ENCODE measurements around the gene METTL6.
"Not testable (repeated sequence)": the region's sequence is repeated elsewhere in the genome, so short reads cannot be mapped to it uniquely, and the experiment has no call there.

Gene METTL6

GRCh38 chr3:15375461-15376000 is 51.8 kb downstream of the METTL6 start:
- DNase-seq (ENCODE audit: low read depth in 2 of 2, low spot score in 1 of 2), result no peak

DNA sequence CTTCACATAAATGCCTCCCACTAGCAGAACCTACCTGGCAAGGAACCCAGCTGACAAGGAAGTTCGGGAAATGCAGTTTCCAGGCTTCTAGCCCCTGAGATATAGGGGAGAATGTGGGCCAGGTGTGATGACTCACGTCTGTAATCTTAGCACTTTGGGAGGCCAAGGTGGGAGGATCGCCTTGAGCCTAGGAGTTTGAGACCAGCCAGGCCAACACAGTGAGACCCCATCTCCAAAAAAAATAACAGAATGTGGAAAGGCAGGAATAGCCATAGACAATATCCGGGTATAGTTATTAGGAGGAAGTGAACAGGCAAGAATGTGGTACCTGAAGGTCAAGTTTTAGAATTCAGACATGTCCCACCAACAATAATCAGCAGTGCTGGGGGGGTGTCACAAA is 54.4 kb downstream of the METTL6 start:
- DNase-seq (ENCODE audit: low read depth in 2 of 2, low spot score in 1 of 2), result no peak

- DNase-seq (ENCODE audit: low read depth in 2 of 2, low spot score in 1 of 2), result no peak
These were observed 58.7 kb downstream of the METTL6 start for GRCh38 chr3:15368561-15369135.

- no peak for DNase-seq (ENCODE audit: low read depth in 2 of 2, low spot score in 1 of 2)
These were observed 60.3 kb downstream of the METTL6 start for GRCh38 chr3:15367059-15367458.

GRCh38 chr3:15364078-15364477 is 63.3 kb downstream of the METTL6 start:
- not testable (repeated sequence) for DNase-seq (ENCODE audit: low read depth in 2 of 2, low spot score in 1 of 2)

DNA sequence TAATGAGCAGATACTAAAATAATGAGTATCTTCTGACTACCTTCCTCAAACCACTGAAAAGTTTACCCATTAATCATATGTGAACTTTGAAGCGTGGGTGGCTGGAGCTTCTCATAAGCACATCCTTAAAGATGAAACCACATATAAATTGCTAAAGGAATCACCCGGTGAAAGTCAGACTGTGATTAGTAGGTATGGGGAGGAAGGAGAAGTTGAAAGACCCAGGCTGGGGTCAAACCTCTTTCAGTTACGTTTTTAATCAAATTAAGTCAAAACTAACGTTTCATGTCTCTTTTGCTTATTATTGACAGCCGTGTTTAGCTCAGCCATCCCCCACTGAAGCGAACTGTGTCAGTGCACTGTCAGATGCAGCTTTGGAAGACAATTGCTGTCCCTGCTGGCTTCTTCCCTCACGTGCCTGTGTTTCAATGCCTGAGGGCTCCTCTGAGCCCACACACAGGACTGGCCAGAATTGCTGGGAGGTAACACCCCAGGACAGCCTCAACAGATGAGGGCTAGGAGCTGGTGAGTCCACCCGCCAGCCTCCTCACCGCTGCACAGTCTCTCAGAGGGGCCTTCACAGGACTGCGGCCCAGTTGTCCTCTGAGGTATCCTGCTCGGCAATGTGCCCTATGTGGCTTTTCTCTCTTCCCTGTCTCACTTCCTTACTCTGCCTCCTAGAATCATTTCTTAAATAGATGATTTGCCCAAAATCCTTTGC is 65.7 kb downstream of the METTL6 start:
- DNase-seq (ENCODE audit: low read depth in 2 of 2, low spot score in 1 of 2), result no peak

DNA sequence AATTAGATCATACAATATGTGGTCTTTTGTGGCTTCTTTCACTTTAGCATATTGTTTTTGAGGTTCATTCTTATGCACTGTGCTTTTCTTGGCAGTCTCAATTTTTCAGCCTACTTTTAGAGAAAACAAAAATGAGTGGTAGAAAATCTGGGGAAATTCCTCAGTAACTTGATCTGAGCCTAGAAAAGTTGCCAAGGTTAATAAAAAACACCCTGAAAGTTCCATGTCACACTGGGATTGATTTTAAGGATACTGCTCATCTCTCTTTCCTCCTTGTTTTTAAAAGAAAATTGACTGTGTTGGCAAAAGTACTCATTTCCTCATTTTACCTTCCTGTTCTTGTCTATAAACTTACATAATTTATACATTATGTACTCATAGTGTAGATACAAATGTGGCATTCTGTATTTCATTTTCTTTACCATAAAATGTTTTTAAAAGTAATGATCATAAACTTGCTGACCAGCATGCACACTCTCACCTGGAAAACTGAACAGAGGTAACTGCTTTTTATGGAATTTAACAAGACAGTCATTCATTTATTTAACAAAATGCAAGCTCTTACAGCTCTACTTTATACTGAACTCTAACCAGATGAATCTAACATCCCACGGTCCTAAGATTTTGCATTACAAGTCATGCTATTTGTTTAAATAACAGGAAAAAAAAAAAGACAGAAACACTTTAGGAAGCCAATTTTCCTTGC is 66.4 kb downstream of the METTL6 start:
- no peak for DNase-seq (ENCODE audit: low read depth in 2 of 2, low spot score in 1 of 2)
